ENCODE measurements around the gene PROB1.
"Not testable (repeated sequence)": the region's sequence is repeated elsewhere in the genome, so short reads cannot be mapped to it uniquely, and the experiment has no call there.

The PROB1 gene, protein sequence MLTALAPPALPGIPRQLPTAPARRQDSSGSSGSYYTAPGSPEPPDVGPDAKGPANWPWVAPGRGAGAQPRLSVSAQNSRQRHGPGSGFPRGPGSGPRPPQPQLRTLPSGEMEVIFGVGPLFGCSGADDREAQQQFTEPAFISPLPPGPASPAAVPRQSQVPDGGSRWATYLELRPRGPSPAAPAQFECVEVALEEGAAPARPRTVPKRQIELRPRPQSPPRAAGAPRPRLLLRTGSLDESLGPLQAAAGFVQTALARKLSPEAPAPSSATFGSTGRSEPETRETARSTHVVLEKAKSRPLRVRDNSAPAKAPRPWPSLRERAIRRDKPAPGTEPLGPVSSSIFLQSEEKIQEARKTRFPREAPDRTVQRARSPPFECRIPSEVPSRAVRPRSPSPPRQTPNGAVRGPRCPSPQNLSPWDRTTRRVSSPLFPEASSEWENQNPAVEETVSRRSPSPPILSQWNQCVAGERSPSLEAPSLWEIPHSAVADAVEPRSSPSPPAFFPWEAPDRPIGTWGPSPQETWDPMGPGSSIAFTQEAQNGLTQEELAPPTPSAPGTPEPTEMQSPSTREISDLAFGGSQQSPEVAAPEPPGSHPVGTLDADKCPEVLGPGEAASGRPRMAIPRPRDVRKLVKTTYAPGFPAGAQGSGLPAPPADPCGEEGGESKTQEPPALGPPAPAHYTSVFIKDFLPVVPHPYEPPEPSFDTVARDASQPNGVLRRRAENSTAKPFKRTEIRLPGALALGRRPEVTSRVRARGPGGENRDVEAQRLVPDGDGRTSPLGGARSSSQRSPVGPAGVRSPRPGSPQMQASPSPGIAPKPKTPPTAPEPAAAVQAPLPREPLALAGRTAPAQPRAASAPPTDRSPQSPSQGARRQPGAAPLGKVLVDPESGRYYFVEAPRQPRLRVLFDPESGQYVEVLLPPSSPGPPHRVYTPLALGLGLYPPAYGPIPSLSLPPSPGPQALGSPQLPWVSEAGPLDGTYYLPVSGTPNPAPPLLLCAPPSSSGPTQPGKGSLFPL

DNA sequence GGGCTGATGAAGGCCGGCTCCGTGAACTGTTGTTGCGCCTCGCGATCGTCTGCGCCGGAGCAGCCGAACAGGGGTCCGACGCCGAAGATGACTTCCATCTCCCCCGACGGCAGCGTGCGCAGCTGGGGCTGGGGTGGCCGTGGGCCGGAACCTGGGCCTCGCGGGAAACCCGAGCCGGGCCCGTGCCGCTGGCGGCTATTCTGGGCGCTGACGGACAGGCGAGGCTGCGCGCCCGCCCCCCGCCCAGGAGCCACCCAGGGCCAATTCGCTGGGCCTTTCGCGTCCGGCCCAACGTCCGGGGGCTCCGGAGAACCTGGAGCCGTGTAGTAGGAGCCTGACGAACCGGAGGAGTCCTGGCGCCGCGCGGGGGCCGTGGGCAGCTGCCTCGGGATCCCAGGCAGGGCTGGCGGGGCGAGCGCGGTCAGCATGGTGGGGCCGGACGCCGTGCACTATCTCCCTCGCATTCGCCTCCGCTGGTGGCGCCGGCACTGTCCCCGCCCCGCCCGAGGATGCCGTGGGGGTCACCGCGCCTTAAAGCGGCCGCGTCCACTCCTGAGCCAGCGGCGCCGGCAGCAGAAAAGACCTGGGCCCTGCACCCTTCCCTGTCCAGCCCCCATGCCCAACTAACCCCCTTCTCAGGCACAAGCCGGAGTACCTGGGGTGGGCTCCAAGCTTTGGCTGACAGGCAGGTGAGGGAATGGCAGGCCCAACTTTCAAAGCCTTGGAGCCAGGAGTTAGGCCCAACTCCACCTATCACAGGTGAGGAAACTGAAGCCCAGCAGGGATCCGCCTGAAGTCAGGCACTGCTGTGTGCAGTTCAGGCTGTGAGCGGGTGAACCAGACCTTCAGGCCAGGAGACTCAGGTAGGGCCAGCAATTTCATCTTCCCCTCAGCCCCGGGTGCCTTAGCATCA lies at the start of gene PROB1:
TSS of gene PROB1 (minus strand) at position 451 of the 913 bp plus-strand sequence. CDS start at position 428, 23 bp downstream.
- DNase-seq (ENCODE audit: low read depth): no peak
- H3K4me3 ChIP-seq (ENCODE audit: low read depth, low read length): peak within 1 kb of the TSS; percentile 59

DNA sequence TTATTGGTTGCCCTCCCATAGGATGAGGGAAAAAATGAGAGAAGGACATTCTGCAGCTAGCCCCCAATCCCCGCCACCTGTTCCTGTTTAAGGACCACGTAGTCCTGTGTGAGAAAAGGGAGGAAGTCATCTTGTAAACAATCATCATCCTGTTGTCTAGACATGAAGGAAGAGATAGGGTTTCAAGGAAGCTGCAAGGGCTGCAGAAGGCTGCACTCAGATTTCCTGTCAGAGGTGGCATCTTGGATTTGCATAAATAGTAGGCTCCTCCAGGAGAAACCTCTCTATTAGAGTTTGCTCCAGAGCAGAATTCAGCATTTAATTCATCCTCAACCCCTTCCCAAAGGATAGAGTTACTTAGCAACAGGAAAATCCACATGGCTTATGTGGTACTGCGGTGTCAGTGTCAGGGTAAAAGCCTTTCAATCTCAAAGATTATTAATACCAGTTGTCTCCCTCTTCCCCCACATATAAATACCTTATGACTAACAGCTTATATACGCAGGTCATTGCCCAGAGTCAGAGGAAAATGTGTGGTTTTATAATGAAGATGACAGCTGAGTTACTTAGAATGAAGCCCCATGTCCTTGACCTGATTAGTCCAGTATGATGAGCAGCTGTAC lies 49.0 kb upstream of the PROB1 start:
- peak; percentile 79 for DNase-seq (ENCODE audit: low read depth)
- no peak overlapping the region for H3K4me3 ChIP-seq (ENCODE audit: low read depth, low read length)
- TF ChIP-seq, protein P1, sequence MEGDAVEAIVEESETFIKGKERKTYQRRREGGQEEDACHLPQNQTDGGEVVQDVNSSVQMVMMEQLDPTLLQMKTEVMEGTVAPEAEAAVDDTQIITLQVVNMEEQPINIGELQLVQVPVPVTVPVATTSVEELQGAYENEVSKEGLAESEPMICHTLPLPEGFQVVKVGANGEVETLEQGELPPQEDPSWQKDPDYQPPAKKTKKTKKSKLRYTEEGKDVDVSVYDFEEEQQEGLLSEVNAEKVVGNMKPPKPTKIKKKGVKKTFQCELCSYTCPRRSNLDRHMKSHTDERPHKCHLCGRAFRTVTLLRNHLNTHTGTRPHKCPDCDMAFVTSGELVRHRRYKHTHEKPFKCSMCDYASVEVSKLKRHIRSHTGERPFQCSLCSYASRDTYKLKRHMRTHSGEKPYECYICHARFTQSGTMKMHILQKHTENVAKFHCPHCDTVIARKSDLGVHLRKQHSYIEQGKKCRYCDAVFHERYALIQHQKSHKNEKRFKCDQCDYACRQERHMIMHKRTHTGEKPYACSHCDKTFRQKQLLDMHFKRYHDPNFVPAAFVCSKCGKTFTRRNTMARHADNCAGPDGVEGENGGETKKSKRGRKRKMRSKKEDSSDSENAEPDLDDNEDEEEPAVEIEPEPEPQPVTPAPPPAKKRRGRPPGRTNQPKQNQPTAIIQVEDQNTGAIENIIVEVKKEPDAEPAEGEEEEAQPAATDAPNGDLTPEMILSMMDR (conservative IDR thresholded peaks at IDR 0.05; ENCODE audit: low read depth, low read length): no peak

More for the DNA sequence above, at the start of gene PROB1:
- TF ChIP-seq, protein P1 (conservative IDR thresholded peaks at IDR 0.05; ENCODE audit: low read depth, low read length): no peak

DNA sequence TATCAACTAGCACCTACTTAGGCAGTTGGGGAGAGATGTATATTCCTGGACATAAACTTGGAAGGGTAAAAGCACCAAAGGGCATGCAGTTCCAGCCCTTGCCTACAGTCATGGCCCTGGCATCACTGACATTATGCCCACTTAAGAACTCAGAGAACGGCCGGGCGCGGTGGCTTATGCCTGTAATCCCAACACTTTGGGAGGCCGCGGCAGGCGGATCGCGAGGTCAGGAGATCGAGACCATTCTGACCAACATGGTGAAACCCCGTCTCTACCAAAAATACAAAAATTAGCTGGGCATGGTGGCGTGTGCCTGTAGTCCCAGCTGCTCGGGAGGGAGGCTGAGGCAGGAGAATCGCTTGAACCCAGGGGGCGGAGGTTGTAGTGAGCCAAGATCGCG lies 45.5 kb upstream of the PROB1 start:
- H3K4me3 ChIP-seq (ENCODE audit: low read depth, low read length); DNase-seq (ENCODE audit: low read depth): not testable (repeated sequence)

DNA sequence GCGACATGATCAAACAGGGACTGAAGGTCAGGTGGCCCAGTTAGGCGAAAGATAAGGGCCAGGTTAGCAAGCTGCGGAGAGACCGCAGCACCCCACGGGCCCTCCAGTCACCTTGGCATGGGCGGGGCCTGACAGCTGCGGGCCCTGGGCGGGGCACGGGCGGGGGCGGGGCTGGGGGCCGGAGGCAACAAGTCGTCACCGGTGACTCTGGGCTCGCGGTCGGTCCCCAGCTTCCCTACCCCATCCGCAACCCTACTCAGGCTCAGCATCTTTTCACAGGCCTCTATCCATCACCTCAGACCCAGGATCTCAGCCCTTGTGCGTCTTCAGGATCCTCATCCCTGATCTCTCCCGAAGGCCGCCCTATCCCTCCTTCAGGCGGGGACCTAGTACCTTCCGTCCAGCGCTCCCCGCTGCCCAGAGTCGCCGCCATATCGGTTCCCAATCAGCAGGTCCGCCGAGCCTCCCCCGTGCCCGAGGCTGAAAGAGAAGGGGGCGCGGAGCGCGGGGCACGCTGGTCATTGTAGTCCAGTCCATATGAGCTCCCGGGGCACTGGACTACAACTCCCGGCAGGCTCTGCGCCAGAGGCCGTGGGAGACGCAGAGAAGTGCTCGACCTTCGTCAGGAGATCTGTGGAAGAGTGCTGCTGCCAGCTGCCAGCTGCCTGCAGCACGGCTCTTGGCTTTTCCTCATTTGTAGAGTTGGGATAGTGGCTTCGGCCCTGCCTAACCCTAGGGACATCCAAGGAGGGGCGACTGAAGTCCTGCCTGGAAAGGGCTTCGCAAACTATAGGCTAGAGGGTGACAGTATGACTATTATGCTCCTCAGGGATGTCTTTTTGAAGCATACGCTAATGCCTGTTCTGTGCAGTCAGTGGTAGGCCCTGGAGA lies 44.4 kb upstream of the PROB1 start, which contains the start of gene DNAJC18:
TSS of gene DNAJC18 (minus strand) at position 513 of the 891 bp plus-strand sequence. CDS start at position 433, 80 bp downstream.
- peak within 1 kb of the TSS; percentile 94 for H3K4me3 ChIP-seq (ENCODE audit: low read depth, low read length)
- TF ChIP-seq, protein P1 (conservative IDR thresholded peaks at IDR 0.05; ENCODE audit: low read depth, low read length): no peak
- DNase-seq (ENCODE audit: low read depth): peak; percentile 93

DNA sequence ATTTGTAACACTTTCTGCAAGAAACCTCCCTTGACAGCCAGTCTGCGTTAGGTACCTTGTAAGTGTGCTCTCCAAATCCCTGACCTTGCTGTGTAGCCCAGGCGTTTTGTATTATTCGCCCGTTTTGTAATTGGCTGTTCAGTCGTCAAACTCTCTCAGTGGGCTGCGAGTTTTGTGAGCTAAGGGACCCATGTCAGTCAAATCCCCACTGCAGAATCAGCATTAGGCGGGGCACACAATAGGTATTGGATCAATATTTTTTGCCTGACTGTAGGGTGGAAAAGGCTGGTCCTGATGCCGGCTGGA lies 43.8 kb upstream of the PROB1 start:
- TF ChIP-seq, protein P1 (conservative IDR thresholded peaks at IDR 0.05; ENCODE audit: low read depth, low read length): no peak
- H3K4me3 ChIP-seq (ENCODE audit: low read depth, low read length): peak overlapping the region; percentile 94
- no peak for DNase-seq (ENCODE audit: low read depth)

DNA sequence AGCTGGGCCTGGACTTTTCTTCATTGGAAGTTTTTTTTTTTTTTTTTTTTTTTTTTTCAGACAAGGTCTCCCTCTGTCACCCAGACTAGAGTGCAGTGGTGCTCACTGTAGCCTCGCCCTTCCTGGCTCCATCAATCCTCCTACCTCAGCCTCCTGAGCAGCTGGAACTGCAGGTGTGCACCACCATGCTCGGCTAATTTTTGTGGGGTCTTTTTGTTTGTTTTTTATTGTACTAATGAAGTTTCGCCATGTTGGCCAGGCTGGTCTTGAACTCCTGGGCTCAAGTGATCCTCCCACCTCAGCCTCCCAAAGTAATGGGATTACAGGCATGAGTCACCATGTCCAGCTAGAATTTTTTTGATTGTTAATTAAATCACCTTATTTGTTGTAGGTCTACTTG lies 40.8 kb upstream of the PROB1 start:
- H3K4me3 ChIP-seq (ENCODE audit: low read depth, low read length): no peak overlapping the region
- no peak for DNase-seq (ENCODE audit: low read depth)
- TF ChIP-seq, protein P1 (conservative IDR thresholded peaks at IDR 0.05; ENCODE audit: low read depth, low read length): no peak
